ENCODE measurements around the gene NLRC5.
A peak's percentile ranks its signal among the peaks of the same experiment; 100 is the strongest.

NLRC5 gene

DNA sequence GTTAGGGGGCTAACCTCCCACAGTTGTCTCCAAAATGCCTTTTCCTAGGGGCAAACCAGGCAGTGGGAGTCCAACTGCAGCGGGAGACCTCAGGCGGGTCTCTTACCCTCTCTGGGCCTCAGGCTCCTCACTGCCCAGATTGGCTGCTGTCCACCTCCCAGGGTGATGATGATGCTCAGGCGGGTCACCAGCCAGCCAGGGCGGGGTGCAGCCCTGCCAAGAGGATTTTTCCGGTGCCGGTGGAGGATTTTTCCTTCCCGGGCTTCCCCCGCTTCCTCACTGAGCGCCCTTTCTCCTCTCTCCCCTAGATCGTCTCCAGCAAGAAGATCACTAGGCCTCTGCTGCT, 125.8 kb downstream of the NLRC5 start:
- H3K4me1 ChIP-seq (ENCODE audit: control insufficient read depth in 2 of 2, insufficient read depth in 1 of 2, low read depth in 1 of 2, low read length in 2 of 2), result peaks cover 20 to 29% of the 10 kb centered on the region in 2 donors
- H2AFZ ChIP-seq (ENCODE audit: low read length), result peak overlapping the region; percentile 81
- H3K14ac ChIP-seq (ENCODE audit: low read length), result no peak overlapping the region
- H2BK12ac ChIP-seq (ENCODE audit: low read length), result peak overlapping the region; percentile 89
- no peaks in the 10 kb centered on the region for H3K79me1 ChIP-seq (ENCODE audit: low read depth, low read length)
- no peak overlapping the region for H3K4me3 ChIP-seq (ENCODE audit: low read length in 2 of 2)
- peaks cover 0 to 55% of the 10 kb centered on the region in 2 donors for H3K36me3 ChIP-seq (replicated peaks in 1 of 2; ENCODE audit: control insufficient read depth in 2 of 2, insufficient read depth in 2 of 2, low read length in 2 of 2)
- peak overlapping the region; percentile 31 for H3K4me2 ChIP-seq (ENCODE audit: insufficient read depth, low read length, poor library complexity, severe bottlenecking)
- no peak overlapping the region for H3K9ac ChIP-seq (ENCODE audit: low read depth, low read length, poor library complexity)
- H4K91ac ChIP-seq (ENCODE audit: low read depth, low read length, poor library complexity), result no peak overlapping the region
- H3K18ac ChIP-seq (ENCODE audit: low read length), result peak overlapping the region; percentile 92
- no peaks in the 10 kb centered on the region for H3K9me3 ChIP-seq (replicated peaks in 1 of 2; ENCODE audit: control insufficient read depth in 2 of 2, insufficient read depth in 1 of 2, low read depth in 1 of 2, low read length in 2 of 2)
- no peak overlapping the region for H3K4ac ChIP-seq (ENCODE audit: low read length)
- H3K27ac ChIP-seq (replicated peaks; ENCODE audit: low read length), result peak overlapping the region; percentile 94
- peak overlapping the region; percentile 82 for H2BK120ac ChIP-seq (ENCODE audit: low read depth, low read length)
- peak overlapping the region; percentile 95 for H2BK5ac ChIP-seq (ENCODE audit: low read length)
- H2BK15ac ChIP-seq (ENCODE audit: low read length), result peak overlapping the region; percentile 91
- H4K8ac ChIP-seq (ENCODE audit: low read depth, low read length), result peak overlapping the region; percentile 24
- WGBS, 2 donors (ENCODE audit: extremely low coverage in 2 of 2, insufficient read length in 2 of 2, insufficient replicate concordance in 1 of 2), result no CpG with 5 or more reads among the region's 10 CpGs
- no peak overlapping the region for H3K23ac ChIP-seq (ENCODE audit: low read depth, low read length, poor library complexity)
- DNase-seq (ENCODE audit: low spot score), result no peak
- peak overlapping the region; percentile 88 for H2AK5ac ChIP-seq (ENCODE audit: low read depth, low read length)
- H3K27me3 ChIP-seq (ENCODE audit: control insufficient read depth in 3 of 3, insufficient read depth in 3 of 3, low read depth in 1 of 3, low read length in 3 of 3), result no peaks in the 10 kb centered on the region

GRCh38 chr16:57115514-57116182, 126.3 kb downstream of the NLRC5 start:
- H3K36me3 ChIP-seq (replicated peaks in 1 of 2; ENCODE audit: control insufficient read depth in 2 of 2, insufficient read depth in 2 of 2, low read length in 2 of 2), result peaks cover 0 to 58% of the 10 kb centered on the region in 2 donors
- H3K79me1 ChIP-seq (ENCODE audit: low read depth, low read length), result no peaks in the 10 kb centered on the region
- peak overlapping the region; percentile 33 for H2BK12ac ChIP-seq (ENCODE audit: low read length)
- peak overlapping the region; percentile 80 for H2BK15ac ChIP-seq (ENCODE audit: low read length)
- H2AFZ ChIP-seq (ENCODE audit: low read length), result peak overlapping the region; percentile 81
- no peaks in the 10 kb centered on the region for H3K9me3 ChIP-seq (replicated peaks in 1 of 2; ENCODE audit: control insufficient read depth in 2 of 2, insufficient read depth in 1 of 2, low read depth in 1 of 2, low read length in 2 of 2)
- H2BK5ac ChIP-seq (ENCODE audit: low read length), result peak overlapping the region; percentile 95
- H3K27me3 ChIP-seq (ENCODE audit: control insufficient read depth in 3 of 3, insufficient read depth in 3 of 3, low read depth in 1 of 3, low read length in 3 of 3), result no peaks in the 10 kb centered on the region
- H3K4ac ChIP-seq (ENCODE audit: low read length), result no peak overlapping the region
- peaks cover 20 to 29% of the 10 kb centered on the region in 2 donors for H3K4me1 ChIP-seq (ENCODE audit: control insufficient read depth in 2 of 2, insufficient read depth in 1 of 2, low read depth in 1 of 2, low read length in 2 of 2)
- no peak overlapping the region for H3K4me3 ChIP-seq (ENCODE audit: low read length in 2 of 2)
- H3K23ac ChIP-seq (ENCODE audit: low read depth, low read length, poor library complexity), result no peak overlapping the region
- no CpG with 5 or more reads among the region's 25 CpGs for WGBS, 2 donors (ENCODE audit: extremely low coverage in 2 of 2, insufficient read length in 2 of 2, insufficient replicate concordance in 1 of 2)
- H3K14ac ChIP-seq (ENCODE audit: low read length), result no peak overlapping the region
- peak overlapping the region; percentile 94 for H3K27ac ChIP-seq (replicated peaks; ENCODE audit: low read length)
- H2BK120ac ChIP-seq (ENCODE audit: low read depth, low read length), result peak overlapping the region; percentile 82
- H3K9ac ChIP-seq (ENCODE audit: low read depth, low read length, poor library complexity), result peak overlapping the region; percentile 61
- peak overlapping the region; percentile 91 for H3K18ac ChIP-seq (ENCODE audit: low read length)
- peak overlapping the region; percentile 100 for H4K8ac ChIP-seq (ENCODE audit: low read depth, low read length)
- peak overlapping the region; percentile 92 for H2AK5ac ChIP-seq (ENCODE audit: low read depth, low read length)
- H4K91ac ChIP-seq (ENCODE audit: low read depth, low read length, poor library complexity), result no peak overlapping the region
- peak; percentile 59 for DNase-seq (ENCODE audit: low spot score)
- H3K4me2 ChIP-seq (ENCODE audit: insufficient read depth, low read length, poor library complexity, severe bottlenecking), result peak overlapping the region; percentile 31

DNA sequence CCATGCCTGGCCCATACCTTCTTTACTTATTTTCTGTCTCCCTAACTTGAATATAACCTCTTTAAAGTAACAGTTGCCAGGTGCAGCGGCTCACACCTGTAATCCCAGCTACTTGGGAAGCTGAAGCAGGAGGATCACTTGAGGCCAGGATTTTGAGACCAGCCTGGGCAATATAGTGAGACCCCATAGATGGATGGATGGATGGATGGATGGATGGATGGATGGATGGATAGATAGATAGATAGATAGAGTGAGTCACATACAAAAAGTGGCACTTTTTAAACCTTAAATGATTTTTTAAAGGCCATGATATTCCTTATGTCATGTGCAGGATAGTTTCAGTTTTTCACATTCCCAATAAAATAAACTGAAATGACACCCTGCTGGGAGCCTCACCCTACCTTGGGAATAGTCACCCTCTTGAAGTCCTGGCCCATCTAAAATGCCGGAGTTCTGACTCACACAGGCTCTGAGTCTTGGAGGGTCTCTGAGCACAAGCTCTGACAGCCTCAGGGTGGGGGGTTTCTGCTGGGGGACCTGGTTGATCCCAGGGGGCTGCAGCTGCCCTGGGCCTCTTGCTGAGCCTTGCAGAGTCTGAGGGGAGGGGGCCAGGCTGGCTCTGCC, 129.2 kb downstream of the NLRC5 start:
- Histone ChIP-seq H3K14ac (ENCODE audit: low read length) (no peak overlapping the region), H3K18ac (ENCODE audit: low read length) (peak overlapping the region; percentile 44), H2BK12ac (ENCODE audit: low read length) (peak overlapping the region; percentile 75), H3K4ac (ENCODE audit: low read length) (peak overlapping the region; percentile 10), H3K79me1 (ENCODE audit: low read depth, low read length) (no peaks in the 10 kb centered on the region), H3K4me2 (ENCODE audit: insufficient read depth, low read length, poor library complexity, severe bottlenecking) (no peak overlapping the region), H3K9me3 (replicated peaks in 1 of 2; ENCODE audit: control insufficient read depth in 2 of 2, insufficient read depth in 1 of 2, low read depth in 1 of 2, low read length in 2 of 2) (no peaks in the 10 kb centered on the region), H3K36me3 (replicated peaks in 1 of 2; ENCODE audit: control insufficient read depth in 2 of 2, insufficient read depth in 2 of 2, low read length in 2 of 2) (peaks cover 7 to 74% of the 10 kb centered on the region in 2 donors), H2BK15ac (ENCODE audit: low read length) (no peak overlapping the region), H3K4me3 (ENCODE audit: low read length in 2 of 2) (no peak overlapping the region), H2BK120ac (ENCODE audit: low read depth, low read length) (no peak overlapping the region), H4K8ac (ENCODE audit: low read depth, low read length) (no peak overlapping the region), H2BK5ac (ENCODE audit: low read length) (peak overlapping the region; percentile 88), H2AFZ (ENCODE audit: low read length) (no peak overlapping the region), H2AK5ac (ENCODE audit: low read depth, low read length) (peak overlapping the region; percentile 76), H3K4me1 (ENCODE audit: control insufficient read depth in 2 of 2, insufficient read depth in 1 of 2, low read depth in 1 of 2, low read length in 2 of 2) (peaks cover 22 to 26% of the 10 kb centered on the region in 2 donors), H4K91ac (ENCODE audit: low read depth, low read length, poor library complexity) (no peak overlapping the region), H3K9ac (ENCODE audit: low read depth, low read length, poor library complexity) (no peak overlapping the region), H3K27me3 (ENCODE audit: control insufficient read depth in 3 of 3, insufficient read depth in 3 of 3, low read depth in 1 of 3, low read length in 3 of 3) (no peaks in the 10 kb centered on the region), H3K27ac (replicated peaks; ENCODE audit: low read length) (no peak overlapping the region), H3K23ac (ENCODE audit: low read depth, low read length, poor library complexity) (no peak overlapping the region)
- WGBS, 2 donors (ENCODE audit: extremely low coverage in 2 of 2, insufficient read length in 2 of 2, insufficient replicate concordance in 1 of 2), result no CpG with 5 or more reads among the region's 2 CpGs
- DNase-seq (ENCODE audit: low spot score), result no peak

DNA sequence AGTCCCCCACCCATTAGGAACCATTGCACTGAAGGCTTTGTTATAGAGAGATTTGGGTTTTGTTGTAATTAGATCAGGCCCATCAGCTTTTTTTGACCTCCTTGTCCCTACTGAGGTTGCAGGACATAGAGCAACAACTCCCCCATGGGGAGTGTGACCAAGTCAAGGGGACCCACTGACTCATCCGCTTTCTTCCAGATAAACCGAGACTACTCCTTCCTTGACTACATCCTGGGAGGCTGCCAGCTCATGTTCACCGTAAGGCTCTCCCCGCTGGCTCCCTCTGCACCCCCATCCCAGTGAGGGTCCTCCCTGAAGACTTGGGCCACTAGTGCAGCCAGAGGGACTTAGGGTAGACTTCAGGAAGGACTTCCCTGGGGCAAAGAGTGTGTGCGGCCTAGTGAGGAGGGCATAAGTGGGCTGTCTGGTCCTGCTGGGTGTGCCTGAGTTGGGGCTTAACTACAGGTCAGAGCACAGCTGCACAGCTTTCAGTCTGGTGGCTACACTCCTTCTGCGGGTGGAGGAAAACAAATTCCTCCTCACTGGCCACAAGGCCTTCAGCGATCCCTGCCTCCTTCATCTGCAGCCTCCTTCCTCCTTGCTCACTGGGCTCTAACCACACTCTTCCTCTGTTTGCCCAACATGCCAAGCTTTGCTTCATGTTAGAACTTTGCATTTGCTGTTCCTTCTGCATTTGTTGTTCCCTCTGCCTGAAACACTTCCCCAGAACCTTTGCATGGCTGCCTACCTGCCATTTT, 134.0 kb downstream of the NLRC5 start:
- Histone ChIP-seq H3K4me3 (ENCODE audit: low read length in 2 of 2) (no peak overlapping the region), H3K79me1 (ENCODE audit: low read depth, low read length) (no peaks in the 10 kb centered on the region), H4K8ac (ENCODE audit: low read depth, low read length) (no peak overlapping the region), H3K27me3 (ENCODE audit: control insufficient read depth in 3 of 3, insufficient read depth in 3 of 3, low read depth in 1 of 3, low read length in 3 of 3) (no peaks in the 10 kb centered on the region), H2BK120ac (ENCODE audit: low read depth, low read length) (no peak overlapping the region), H3K23ac (ENCODE audit: low read depth, low read length, poor library complexity) (no peak overlapping the region), H3K18ac (ENCODE audit: low read length) (peak overlapping the region; percentile 70), H2AK5ac (ENCODE audit: low read depth, low read length) (peak overlapping the region; percentile 0), H3K4me2 (ENCODE audit: insufficient read depth, low read length, poor library complexity, severe bottlenecking) (no peak overlapping the region), H3K36me3 (replicated peaks in 1 of 2; ENCODE audit: control insufficient read depth in 2 of 2, insufficient read depth in 2 of 2, low read length in 2 of 2) (peaks cover 7 to 75% of the 10 kb centered on the region in 2 donors), H2BK12ac (ENCODE audit: low read length) (peak overlapping the region; percentile 36), H2BK15ac (ENCODE audit: low read length) (no peak overlapping the region), H4K91ac (ENCODE audit: low read depth, low read length, poor library complexity) (no peak overlapping the region), H2AFZ (ENCODE audit: low read length) (no peak overlapping the region), H3K14ac (ENCODE audit: low read length) (peak overlapping the region; percentile 27), H2BK5ac (ENCODE audit: low read length) (no peak overlapping the region), H3K4ac (ENCODE audit: low read length) (no peak overlapping the region), H3K9me3 (replicated peaks in 1 of 2; ENCODE audit: control insufficient read depth in 2 of 2, insufficient read depth in 1 of 2, low read depth in 1 of 2, low read length in 2 of 2) (peaks cover 0 to 2% of the 10 kb centered on the region in 2 donors), H3K9ac (ENCODE audit: low read depth, low read length, poor library complexity) (peak overlapping the region; percentile 7), H3K27ac (replicated peaks; ENCODE audit: low read length) (no peak overlapping the region), H3K4me1 (ENCODE audit: control insufficient read depth in 2 of 2, insufficient read depth in 1 of 2, low read depth in 1 of 2, low read length in 2 of 2) (peaks cover 0 to 14% of the 10 kb centered on the region in 2 donors)
- WGBS, 2 donors (ENCODE audit: extremely low coverage in 2 of 2, insufficient read length in 2 of 2, insufficient replicate concordance in 1 of 2), result no CpG with 5 or more reads among the region's 7 CpGs
- DNase-seq (ENCODE audit: low spot score), result no peak
